GM12878 (cell line): Measurements from ENCODE around the gene MIA3.

Experiments
- HCFC1 ChIP-seq: fragments of 150-350 bp; IDR thresholded peaks from 2 replicates; pipeline ENCODE4 v1.6.1; 2014; ENCODE audit warnings: low read length
- ZZZ3 ChIP-seq: IDR thresholded peaks from 2 replicates; pipeline ENCODE4 v1.6.1; 2011; ENCODE audit warnings: low read depth; ENCODE audit not compliant: control insufficient read depth, insufficient read length
- TF ChIP-seq, protein P1 (sequence below), 3 experiments: IDR thresholded peaks in 2 of 3; conservative IDR thresholded peaks in 1 of 3; 2 replicates each; pipeline ENCODE4 v1.5.1; 2011; ENCODE audit warnings: low read depth in 3 of 3, low read length in 3 of 3, mild to moderate bottlenecking in 3 of 3, control low read depth in 2 of 3, moderate library complexity in 2 of 3, inconsistent platforms in 1 of 3, mixed read lengths in 1 of 3; ENCODE audit not compliant: control insufficient read depth in 2 of 3, insufficient read depth in 1 of 3; ENCODE audit errors: extremely low read depth in 1 of 3

DNA sequence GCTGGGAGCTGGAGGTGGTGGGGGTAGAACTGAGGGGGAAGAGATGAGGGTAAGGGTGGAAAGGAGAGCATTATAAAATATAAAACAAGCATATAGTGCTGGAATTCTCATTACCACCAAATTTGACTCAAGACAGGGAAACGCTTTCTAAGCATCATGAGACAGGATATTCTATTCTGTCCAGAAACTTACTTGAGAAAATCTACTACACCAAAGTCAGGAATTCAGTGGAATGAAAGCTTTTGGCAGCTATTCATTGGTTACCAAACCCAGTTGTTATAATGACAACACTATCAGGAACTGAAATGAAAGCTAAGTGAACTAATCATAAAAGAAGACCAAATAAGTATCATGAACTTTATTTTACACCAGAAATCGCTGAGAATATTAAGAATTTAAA, 79.9 kb downstream of the MIA3 start:
- TF ChIP-seq, protein P1, sequence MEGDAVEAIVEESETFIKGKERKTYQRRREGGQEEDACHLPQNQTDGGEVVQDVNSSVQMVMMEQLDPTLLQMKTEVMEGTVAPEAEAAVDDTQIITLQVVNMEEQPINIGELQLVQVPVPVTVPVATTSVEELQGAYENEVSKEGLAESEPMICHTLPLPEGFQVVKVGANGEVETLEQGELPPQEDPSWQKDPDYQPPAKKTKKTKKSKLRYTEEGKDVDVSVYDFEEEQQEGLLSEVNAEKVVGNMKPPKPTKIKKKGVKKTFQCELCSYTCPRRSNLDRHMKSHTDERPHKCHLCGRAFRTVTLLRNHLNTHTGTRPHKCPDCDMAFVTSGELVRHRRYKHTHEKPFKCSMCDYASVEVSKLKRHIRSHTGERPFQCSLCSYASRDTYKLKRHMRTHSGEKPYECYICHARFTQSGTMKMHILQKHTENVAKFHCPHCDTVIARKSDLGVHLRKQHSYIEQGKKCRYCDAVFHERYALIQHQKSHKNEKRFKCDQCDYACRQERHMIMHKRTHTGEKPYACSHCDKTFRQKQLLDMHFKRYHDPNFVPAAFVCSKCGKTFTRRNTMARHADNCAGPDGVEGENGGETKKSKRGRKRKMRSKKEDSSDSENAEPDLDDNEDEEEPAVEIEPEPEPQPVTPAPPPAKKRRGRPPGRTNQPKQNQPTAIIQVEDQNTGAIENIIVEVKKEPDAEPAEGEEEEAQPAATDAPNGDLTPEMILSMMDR (IDR thresholded peaks at IDR 0.05 in 2 of 3, conservative IDR thresholded peaks at IDR 0.05 in 1 of 3; ENCODE audit: control insufficient read depth in 2 of 3, extremely low read depth in 1 of 3, insufficient read depth in 1 of 3, low read depth in 3 of 3, low read length in 3 of 3), result no peak
- TF ChIP-seq ZZZ3 (no peak), HCFC1 (no peak)
